GM12801 (cell line): ENCODE data around the gene SLC35A3.

Source experiments
- TF ChIP-seq, protein P1 (sequence below): IDR thresholded peaks from one replicate; pipeline ENCODE4 v1.5.1; 2011; ENCODE audit warnings: control low read depth; ENCODE audit not compliant: insufficient read length; ENCODE audit errors: extremely low read depth

The SLC35A3 gene

DNA sequence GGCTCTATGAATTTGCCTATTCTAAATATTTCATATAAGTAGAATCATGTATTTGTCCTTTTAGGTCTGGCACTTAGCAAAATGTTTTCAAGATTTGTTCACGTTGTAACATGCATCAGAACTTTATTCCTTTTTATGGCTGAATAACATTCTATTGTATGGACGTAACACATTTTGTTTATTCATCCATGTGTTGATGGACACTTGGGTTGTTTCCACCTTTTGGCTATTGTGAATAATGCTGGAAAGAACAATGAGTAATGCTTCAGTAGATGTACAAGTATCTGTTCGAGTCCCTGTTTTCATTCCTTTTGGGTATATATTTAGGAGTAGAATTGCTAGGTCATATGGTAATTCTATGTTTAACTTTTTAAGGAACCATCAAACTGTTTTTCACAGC lies 24.7 kb downstream of the SLC35A3 start:
- TF ChIP-seq, protein P1, sequence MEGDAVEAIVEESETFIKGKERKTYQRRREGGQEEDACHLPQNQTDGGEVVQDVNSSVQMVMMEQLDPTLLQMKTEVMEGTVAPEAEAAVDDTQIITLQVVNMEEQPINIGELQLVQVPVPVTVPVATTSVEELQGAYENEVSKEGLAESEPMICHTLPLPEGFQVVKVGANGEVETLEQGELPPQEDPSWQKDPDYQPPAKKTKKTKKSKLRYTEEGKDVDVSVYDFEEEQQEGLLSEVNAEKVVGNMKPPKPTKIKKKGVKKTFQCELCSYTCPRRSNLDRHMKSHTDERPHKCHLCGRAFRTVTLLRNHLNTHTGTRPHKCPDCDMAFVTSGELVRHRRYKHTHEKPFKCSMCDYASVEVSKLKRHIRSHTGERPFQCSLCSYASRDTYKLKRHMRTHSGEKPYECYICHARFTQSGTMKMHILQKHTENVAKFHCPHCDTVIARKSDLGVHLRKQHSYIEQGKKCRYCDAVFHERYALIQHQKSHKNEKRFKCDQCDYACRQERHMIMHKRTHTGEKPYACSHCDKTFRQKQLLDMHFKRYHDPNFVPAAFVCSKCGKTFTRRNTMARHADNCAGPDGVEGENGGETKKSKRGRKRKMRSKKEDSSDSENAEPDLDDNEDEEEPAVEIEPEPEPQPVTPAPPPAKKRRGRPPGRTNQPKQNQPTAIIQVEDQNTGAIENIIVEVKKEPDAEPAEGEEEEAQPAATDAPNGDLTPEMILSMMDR: no peak

- TF ChIP-seq, protein P1: no peak
These were observed 27.2 kb downstream of the SLC35A3 start for GRCh38 chr1:99996951-99997350.

DNA sequence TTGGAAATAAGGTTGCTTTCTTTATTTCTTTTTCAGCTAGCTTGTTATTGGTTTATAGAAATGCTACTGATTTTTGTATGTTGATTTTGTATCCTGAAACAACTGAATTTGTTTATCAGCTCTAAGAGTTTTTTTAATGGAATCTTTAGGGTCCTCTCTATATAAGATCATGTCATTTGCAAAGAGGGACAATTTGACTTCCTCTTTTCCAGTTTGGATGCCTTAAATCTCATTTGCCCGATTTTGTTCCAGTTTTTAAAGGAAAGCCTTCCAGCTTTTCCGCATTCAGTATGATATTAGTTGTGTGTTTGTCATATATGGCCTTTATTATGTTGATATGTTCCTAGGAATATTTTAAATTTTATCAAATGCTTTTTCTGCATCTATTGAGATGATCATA lies 31.7 kb downstream of the SLC35A3 start:
- TF ChIP-seq, protein P1: no peak

DNA sequence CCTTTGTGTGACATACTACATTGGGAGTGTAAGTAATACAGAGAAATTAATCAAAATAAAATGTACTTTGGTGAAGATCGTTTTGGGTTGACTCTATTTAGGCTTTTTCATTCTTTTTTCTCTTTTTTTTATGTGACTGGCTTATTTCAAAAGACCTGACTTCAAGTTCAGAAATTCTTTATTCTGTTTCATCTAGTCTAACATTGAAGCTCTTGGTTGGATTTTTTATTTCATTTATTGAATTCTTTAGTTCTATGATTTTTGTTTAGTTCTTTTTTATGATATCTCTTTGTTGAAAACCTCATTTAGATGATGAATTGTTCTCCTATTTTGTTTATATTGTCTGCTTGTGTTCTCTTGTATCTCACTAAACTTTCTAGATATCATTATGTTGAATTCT lies 35.6 kb downstream of the SLC35A3 start:
- TF ChIP-seq, protein P1: no peak

DNA sequence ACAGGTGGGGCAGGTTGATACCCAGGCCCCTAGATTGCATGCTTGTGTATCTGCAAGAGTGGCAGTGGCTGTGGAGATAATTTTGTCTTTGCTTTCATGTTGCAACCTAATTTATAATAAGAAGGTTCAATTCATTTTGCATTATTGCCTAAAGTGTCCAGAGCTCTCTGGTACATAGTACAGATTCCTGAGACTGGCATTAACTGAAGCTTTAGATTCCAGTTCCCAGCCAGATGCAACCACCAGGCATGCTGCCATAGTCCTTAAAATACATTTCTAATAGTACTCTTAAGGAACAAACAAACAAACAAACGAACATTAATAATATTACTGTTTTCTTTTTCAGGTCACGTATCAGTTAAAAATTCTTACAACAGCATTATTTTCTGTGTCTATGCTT lies 36.9 kb downstream of the SLC35A3 start:
- TF ChIP-seq, protein P1: no peak

- TF ChIP-seq, protein P1: no peak
These were observed 39.7 kb downstream of the SLC35A3 start for GRCh38 chr1:100009458-100009857.

- TF ChIP-seq, protein P1: no peak
These were observed 41.0 kb downstream of the SLC35A3 start for GRCh38 chr1:100010804-100011203.

DNA sequence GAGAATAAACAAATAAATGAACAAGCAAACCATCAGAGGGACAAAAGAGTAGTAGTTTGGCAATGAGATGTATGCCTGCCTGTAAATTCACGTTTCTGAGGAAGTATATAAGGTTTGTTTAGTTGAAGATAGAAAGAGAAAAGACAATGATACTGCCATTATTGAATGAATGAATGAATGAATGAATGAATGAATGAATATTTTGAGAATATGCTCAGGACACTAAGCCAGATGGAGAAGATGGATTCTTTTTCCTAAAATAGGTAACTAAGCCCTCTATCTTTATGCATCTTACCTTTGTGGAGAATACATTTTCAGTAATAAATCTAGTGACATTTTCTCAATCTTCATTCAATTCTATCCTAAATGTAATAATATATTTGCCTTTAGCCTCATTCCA lies 49.4 kb downstream of the SLC35A3 start:
- TF ChIP-seq, protein P1: no peak
